ENCODE data around the gene ADAMTS13. TPM values are rescaled to one million over a fixed set of nuclear protein-coding genes. Genes with fewer than 3 reads are reported as not detected.

ADAMTS13 gene
- total RNA-seq, 1 donor from 2014 or later: 9.1 TPM

GRCh38 chr9:133377721-133378216, 44.4 kb upstream of the ADAMTS13 start:
- no peak for TF ChIP-seq CTCF (IDR thresholded peaks at IDR 0.05; ENCODE audit: unreplicated experiment)
- H3K4me1 Mint-ChIP-seq (ENCODE audit: unreplicated experiment): peaks cover 13% of the 10 kb centered on the region
- H3K27ac Mint-ChIP-seq (ENCODE audit: unreplicated experiment): no peak overlapping the region

GRCh38 chr9:133378408-133378962, 43.7 kb upstream of the ADAMTS13 start:
- Mint-ChIP-seq H3K4me3 (ENCODE audit: unreplicated experiment) (no peak overlapping the region), H3K27ac (ENCODE audit: unreplicated experiment) (no peak overlapping the region)

More at GRCh38 chr9:133377721-133378216, 44.4 kb upstream of the ADAMTS13 start:
- Mint-ChIP-seq H3K36me3 (ENCODE audit: low read depth, unreplicated experiment) (no peaks in the 10 kb centered on the region), H3K4me3 (ENCODE audit: unreplicated experiment) (no peak overlapping the region), H3K9me3 (ENCODE audit: unreplicated experiment) (no peaks in the 10 kb centered on the region), H3K27me3 (ENCODE audit: unreplicated experiment) (peaks cover 8% of the 10 kb centered on the region)
- no peak for DNase-seq (ENCODE audit: low spot score)

GRCh38 chr9:133379153-133380086, 42.7 kb upstream of the ADAMTS13 start:
- H3K27me3 Mint-ChIP-seq (ENCODE audit: unreplicated experiment): peaks cover 8% of the 10 kb centered on the region
- no peaks in the 10 kb centered on the region for H3K9me3 Mint-ChIP-seq (ENCODE audit: unreplicated experiment)
- no peak for DNase-seq (ENCODE audit: low spot score)
- no peak overlapping the region for H3K27ac Mint-ChIP-seq (ENCODE audit: unreplicated experiment)
- H3K4me3 Mint-ChIP-seq (ENCODE audit: unreplicated experiment): no peak overlapping the region
- TF ChIP-seq CTCF (IDR thresholded peaks at IDR 0.05; ENCODE audit: unreplicated experiment): no peak
- peaks cover 13% of the 10 kb centered on the region for H3K4me1 Mint-ChIP-seq (ENCODE audit: unreplicated experiment)
- H3K36me3 Mint-ChIP-seq (ENCODE audit: low read depth, unreplicated experiment): no peaks in the 10 kb centered on the region

More at GRCh38 chr9:133378408-133378962, 43.7 kb upstream of the ADAMTS13 start:
- no peaks in the 10 kb centered on the region for H3K9me3 Mint-ChIP-seq (ENCODE audit: unreplicated experiment)
- TF ChIP-seq CTCF (IDR thresholded peaks at IDR 0.05; ENCODE audit: unreplicated experiment): no peak
- H3K27me3 Mint-ChIP-seq (ENCODE audit: unreplicated experiment): peaks cover 8% of the 10 kb centered on the region
- no peaks in the 10 kb centered on the region for H3K36me3 Mint-ChIP-seq (ENCODE audit: low read depth, unreplicated experiment)
- DNase-seq (ENCODE audit: low spot score): no peak
- peaks cover 13% of the 10 kb centered on the region for H3K4me1 Mint-ChIP-seq (ENCODE audit: unreplicated experiment)

GRCh38 chr9:133380734-133381133, 41.4 kb upstream of the ADAMTS13 start:
- peaks cover 5% of the 10 kb centered on the region for H3K4me1 Mint-ChIP-seq (ENCODE audit: unreplicated experiment)
- no peaks in the 10 kb centered on the region for H3K36me3 Mint-ChIP-seq (ENCODE audit: low read depth, unreplicated experiment)
- no peaks in the 10 kb centered on the region for H3K27me3 Mint-ChIP-seq (ENCODE audit: unreplicated experiment)
- no peaks in the 10 kb centered on the region for H3K9me3 Mint-ChIP-seq (ENCODE audit: unreplicated experiment)
- TF ChIP-seq CTCF (IDR thresholded peaks at IDR 0.05; ENCODE audit: unreplicated experiment): no peak
- no peak overlapping the region for H3K4me3 Mint-ChIP-seq (ENCODE audit: unreplicated experiment)
- DNase-seq (ENCODE audit: low spot score): no peak
- H3K27ac Mint-ChIP-seq (ENCODE audit: unreplicated experiment): no peak overlapping the region

Data from endothelial cell (in vitro differentiated cells).